Measurements from ENCODE around the gene CUX1.

CUX1 gene

GRCh38 chr7:101957744-101958525, 140.5 kb downstream of the CUX1 start:
- DNase-seq (ENCODE audit: low read depth): no peak

DNA sequence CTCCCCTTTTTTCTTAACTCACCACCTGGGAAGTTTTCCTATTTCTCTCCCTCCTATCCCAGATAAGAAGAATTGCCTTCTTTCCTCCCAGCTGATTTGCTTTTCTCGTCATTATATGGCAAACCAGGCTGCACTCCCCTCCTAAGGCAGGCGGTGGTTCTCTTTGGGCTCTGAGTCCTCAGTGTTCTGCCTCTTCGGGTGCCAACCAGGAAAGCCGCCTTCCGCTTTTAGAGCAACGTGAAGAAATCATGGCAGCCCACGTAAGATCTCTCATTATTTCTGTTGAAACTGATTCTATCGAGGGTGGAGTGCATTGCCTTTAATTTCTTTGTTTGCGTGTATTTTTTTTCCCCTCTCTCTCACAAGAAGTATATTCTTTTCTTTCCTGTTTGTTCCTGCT, 141.9 kb downstream of the CUX1 start:
- DNase-seq (ENCODE audit: low read depth): no peak

GRCh38 chr7:101959829-101960228, 142.4 kb downstream of the CUX1 start:
- no peak for DNase-seq (ENCODE audit: low read depth)

GRCh38 chr7:101960323-101960722, 142.9 kb downstream of the CUX1 start:
- no peak for DNase-seq (ENCODE audit: low read depth)

DNA sequence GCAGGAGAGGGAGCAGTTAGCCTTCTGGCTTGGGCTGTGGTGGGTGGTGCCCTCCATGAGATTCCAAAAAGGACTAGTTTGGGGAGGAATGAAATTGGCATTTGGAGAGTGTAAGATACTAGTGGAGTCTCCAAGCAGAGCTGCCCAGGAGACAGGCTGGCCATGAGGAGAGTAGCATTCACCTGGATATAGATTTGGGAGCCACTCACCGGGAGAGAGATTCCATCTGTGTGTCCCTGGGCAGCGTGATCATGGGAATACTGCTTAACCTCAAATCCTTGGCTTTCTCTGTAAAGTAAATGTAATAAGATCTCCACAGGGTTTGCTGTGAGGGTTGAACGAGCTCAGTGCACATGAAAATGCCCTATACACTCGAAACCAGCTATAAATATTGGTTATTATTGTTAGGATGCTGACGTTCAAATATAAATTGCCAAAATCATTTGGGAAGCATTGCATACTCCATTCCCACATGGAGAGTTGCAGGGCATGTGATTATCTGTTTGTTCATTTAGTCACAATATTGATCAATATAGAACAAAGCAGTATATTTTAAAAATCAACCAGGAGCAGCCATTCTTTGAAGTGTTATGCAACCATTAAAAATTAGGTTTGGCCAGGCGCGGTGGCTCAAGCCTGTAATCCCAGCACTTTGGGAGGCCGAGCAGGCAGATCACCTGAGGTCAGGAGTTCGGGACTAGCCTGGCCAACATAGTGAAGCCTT, 143.7 kb downstream of the CUX1 start:
- no peak for DNase-seq (ENCODE audit: low read depth)

- no peak for DNase-seq (ENCODE audit: low read depth)
Observed at GRCh38 chr7:101961811-101962210, 144.4 kb downstream of the CUX1 start.

DNA sequence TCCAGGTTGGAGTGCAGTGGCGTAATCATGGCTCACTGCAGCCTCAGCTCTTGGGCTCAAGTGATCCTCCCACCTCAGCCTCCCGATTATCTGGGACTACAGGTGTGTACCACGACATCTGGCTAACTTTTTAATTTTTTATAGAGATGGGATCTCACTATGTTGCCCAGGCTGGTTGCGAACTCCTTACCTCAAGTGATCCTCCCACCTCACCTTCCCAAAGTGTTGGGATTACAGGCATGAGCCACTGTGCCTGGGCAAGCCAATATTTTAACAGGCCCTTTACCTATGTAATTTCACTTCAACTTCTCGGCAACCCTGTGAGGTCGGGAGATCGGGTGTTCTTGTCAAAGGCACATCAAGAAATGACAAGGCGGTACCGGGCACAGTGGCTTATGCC, 146.3 kb downstream of the CUX1 start:
- DNase-seq (ENCODE audit: low read depth): no peak

GRCh38 chr7:101964680-101965452, 147.4 kb downstream of the CUX1 start:
- no peak for DNase-seq (ENCODE audit: low read depth)

- DNase-seq (ENCODE audit: low read depth): no peak
Observed at GRCh38 chr7:101968720-101969466, 151.5 kb downstream of the CUX1 start.

GRCh38 chr7:101969997-101970585, 152.7 kb downstream of the CUX1 start:
- no peak for DNase-seq (ENCODE audit: low read depth)

- no peak for DNase-seq (ENCODE audit: low read depth)
Observed at GRCh38 chr7:101970801-101971200, 153.4 kb downstream of the CUX1 start.

- DNase-seq (ENCODE audit: low read depth): no peak
Observed at GRCh38 chr7:101971457-101971856, 154.0 kb downstream of the CUX1 start.

- no peak for DNase-seq (ENCODE audit: low read depth)
Observed at GRCh38 chr7:101972627-101973026, 155.2 kb downstream of the CUX1 start.

DNA sequence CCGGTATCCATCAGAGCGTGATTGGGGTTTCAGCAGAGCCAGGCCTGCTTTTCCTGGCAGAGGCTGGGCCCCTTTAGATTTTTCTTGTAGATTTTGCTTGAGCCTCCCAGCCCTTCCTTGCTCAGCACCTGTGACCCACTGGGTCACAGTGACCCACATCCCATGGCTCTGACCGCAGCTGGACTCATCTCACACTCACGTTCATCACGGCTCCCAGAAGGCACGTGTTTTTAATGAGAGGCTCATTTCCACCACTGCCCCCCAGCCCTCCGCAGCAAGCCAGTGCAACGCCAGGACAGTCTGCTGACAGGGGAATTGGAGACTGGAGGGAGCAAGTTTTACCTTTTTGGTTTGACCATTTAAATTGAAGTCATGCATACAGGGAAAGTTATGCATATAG, 155.7 kb downstream of the CUX1 start:
- no peak for DNase-seq (ENCODE audit: low read depth)

- no peak for DNase-seq (ENCODE audit: low read depth)
Observed at GRCh38 chr7:101974393-101974792, 157.0 kb downstream of the CUX1 start.

GRCh38 chr7:101975046-101975445, 157.6 kb downstream of the CUX1 start:
- DNase-seq (ENCODE audit: low read depth): no peak

- no peak for DNase-seq (ENCODE audit: low read depth)
Observed at GRCh38 chr7:101976411-101976810, 159.0 kb downstream of the CUX1 start.

DNA sequence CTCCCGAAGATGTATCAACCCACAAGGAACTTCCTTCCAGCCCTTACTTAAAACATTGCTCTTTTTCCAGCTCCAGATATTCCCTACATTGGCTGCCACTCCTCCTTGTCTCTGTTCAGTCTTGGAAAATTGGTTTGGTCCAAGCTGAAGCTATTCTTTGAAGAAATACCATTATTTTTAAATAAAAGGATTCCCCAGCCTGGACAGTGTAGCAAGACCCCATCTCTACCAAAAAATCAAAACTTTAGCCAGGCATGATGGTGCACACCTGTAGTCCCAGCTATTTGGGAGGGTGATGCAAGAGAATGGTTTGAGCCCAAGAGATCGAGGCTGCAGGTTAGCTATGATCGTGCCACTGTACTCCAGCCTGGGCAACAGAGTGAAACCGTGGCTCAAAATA, 159.8 kb downstream of the CUX1 start:
- DNase-seq (ENCODE audit: low read depth): no peak

GRCh38 chr7:101978683-101979082, 161.3 kb downstream of the CUX1 start:
- DNase-seq (ENCODE audit: low read depth): no peak

GRCh38 chr7:101983147-101983811, 165.9 kb downstream of the CUX1 start:
- no peak for DNase-seq (ENCODE audit: low read depth)
